ENCODE data around the gene KIFAP3. TPM values are rescaled to one million over a fixed set of nuclear protein-coding genes. Genes with fewer than 3 reads are reported as not detected.

KIFAP3 gene
- total RNA-seq, 1 experiment from 2014 or later: 2.3 TPM

DNA sequence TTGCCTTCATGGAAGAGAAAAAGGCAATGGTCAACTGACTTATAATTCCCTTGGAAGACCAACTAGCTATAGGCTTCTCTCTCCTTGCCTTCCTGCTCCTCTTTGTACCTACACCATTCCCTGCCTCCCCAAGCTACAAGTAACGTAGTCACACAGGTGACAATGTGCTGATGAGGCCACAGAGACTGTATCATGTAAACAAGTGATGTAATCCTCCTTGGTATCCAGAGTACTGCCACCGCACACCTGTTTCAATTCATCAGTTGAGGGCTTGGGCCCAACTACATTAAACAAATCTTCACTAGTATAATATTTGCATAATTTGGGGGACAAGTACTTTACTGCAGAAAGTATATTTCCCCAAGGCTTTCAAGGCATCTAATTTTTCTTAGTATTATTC, 104.4 kb downstream of the KIFAP3 start:
- DNase-seq (ENCODE audit: low spot score) (no peak), ATAC-seq (no peak)
- TF ChIP-seq, protein P1, sequence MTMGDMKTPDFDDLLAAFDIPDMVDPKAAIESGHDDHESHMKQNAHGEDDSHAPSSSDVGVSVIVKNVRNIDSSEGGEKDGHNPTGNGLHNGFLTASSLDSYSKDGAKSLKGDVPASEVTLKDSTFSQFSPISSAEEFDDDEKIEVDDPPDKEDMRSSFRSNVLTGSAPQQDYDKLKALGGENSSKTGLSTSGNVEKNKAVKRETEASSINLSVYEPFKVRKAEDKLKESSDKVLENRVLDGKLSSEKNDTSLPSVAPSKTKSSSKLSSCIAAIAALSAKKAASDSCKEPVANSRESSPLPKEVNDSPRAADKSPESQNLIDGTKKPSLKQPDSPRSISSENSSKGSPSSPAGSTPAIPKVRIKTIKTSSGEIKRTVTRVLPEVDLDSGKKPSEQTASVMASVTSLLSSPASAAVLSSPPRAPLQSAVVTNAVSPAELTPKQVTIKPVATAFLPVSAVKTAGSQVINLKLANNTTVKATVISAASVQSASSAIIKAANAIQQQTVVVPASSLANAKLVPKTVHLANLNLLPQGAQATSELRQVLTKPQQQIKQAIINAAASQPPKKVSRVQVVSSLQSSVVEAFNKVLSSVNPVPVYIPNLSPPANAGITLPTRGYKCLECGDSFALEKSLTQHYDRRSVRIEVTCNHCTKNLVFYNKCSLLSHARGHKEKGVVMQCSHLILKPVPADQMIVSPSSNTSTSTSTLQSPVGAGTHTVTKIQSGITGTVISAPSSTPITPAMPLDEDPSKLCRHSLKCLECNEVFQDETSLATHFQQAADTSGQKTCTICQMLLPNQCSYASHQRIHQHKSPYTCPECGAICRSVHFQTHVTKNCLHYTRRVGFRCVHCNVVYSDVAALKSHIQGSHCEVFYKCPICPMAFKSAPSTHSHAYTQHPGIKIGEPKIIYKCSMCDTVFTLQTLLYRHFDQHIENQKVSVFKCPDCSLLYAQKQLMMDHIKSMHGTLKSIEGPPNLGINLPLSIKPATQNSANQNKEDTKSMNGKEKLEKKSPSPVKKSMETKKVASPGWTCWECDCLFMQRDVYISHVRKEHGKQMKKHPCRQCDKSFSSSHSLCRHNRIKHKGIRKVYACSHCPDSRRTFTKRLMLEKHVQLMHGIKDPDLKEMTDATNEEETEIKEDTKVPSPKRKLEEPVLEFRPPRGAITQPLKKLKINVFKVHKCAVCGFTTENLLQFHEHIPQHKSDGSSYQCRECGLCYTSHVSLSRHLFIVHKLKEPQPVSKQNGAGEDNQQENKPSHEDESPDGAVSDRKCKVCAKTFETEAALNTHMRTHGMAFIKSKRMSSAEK (CRISPR knock-in tag; IDR thresholded peaks at IDR 0.05; ENCODE audit: borderline replicate concordance): no peak
- TF ChIP-seq, protein P2, sequence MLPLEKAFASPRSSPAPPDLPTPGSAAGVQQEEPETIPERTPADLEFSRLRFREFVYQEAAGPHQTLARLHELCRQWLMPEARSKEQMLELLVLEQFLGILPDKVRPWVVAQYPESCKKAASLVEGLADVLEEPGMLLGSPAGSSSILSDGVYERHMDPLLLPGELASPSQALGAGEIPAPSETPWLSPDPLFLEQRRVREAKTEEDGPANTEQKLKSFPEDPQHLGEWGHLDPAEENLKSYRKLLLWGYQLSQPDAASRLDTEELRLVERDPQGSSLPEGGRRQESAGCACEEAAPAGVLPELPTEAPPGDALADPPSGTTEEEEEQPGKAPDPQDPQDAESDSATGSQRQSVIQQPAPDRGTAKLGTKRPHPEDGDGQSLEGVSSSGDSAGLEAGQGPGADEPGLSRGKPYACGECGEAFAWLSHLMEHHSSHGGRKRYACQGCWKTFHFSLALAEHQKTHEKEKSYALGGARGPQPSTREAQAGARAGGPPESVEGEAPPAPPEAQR (CRISPR knock-in tag; IDR thresholded peaks at IDR 0.05): no peak
- TF ChIP-seq SMAD3 (CRISPR knock-in tag; IDR thresholded peaks at IDR 0.05; ENCODE audit: borderline replicate concordance) (no peak), OVOL2 (CRISPR knock-in tag; IDR thresholded peaks at IDR 0.05; ENCODE audit: borderline replicate concordance) (no peak), GRHL2 (CRISPR knock-in tag; IDR thresholded peaks at IDR 0.05; ENCODE audit: insufficient replicate concordance, severe bottlenecking) (no peak), NR3C1 (CRISPR knock-in tag; conservative IDR thresholded peaks at IDR 0.05; ENCODE audit: low read depth) (no peak), RORB (CRISPR knock-in tag; IDR thresholded peaks at IDR 0.05) (no peak), NR1H2 (CRISPR knock-in tag; IDR thresholded peaks at IDR 0.05) (no peak), GABPB1 (CRISPR knock-in tag; IDR thresholded peaks at IDR 0.05) (no peak), CREM (CRISPR knock-in tag; IDR thresholded peaks at IDR 0.05) (no peak), ESRRA (CRISPR knock-in tag; IDR thresholded peaks at IDR 0.05; ENCODE audit: borderline replicate concordance) (no peak), CREB1 (CRISPR knock-in tag; IDR thresholded peaks at IDR 0.05) (no peak), ZNF263 (CRISPR knock-in tag; IDR thresholded peaks at IDR 0.05; ENCODE audit: low read depth) (no peak), FOXK1 (CRISPR knock-in tag; IDR thresholded peaks at IDR 0.05) (no peak)
- TF ChIP-seq, protein P3, sequence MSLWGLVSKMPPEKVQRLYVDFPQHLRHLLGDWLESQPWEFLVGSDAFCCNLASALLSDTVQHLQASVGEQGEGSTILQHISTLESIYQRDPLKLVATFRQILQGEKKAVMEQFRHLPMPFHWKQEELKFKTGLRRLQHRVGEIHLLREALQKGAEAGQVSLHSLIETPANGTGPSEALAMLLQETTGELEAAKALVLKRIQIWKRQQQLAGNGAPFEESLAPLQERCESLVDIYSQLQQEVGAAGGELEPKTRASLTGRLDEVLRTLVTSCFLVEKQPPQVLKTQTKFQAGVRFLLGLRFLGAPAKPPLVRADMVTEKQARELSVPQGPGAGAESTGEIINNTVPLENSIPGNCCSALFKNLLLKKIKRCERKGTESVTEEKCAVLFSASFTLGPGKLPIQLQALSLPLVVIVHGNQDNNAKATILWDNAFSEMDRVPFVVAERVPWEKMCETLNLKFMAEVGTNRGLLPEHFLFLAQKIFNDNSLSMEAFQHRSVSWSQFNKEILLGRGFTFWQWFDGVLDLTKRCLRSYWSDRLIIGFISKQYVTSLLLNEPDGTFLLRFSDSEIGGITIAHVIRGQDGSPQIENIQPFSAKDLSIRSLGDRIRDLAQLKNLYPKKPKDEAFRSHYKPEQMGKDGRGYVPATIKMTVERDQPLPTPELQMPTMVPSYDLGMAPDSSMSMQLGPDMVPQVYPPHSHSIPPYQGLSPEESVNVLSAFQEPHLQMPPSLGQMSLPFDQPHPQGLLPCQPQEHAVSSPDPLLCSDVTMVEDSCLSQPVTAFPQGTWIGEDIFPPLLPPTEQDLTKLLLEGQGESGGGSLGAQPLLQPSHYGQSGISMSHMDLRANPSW (CRISPR knock-in tag; conservative IDR thresholded peaks at IDR 0.05; ENCODE audit: low read depth): no peak
- TF ChIP-seq, protein P4, sequence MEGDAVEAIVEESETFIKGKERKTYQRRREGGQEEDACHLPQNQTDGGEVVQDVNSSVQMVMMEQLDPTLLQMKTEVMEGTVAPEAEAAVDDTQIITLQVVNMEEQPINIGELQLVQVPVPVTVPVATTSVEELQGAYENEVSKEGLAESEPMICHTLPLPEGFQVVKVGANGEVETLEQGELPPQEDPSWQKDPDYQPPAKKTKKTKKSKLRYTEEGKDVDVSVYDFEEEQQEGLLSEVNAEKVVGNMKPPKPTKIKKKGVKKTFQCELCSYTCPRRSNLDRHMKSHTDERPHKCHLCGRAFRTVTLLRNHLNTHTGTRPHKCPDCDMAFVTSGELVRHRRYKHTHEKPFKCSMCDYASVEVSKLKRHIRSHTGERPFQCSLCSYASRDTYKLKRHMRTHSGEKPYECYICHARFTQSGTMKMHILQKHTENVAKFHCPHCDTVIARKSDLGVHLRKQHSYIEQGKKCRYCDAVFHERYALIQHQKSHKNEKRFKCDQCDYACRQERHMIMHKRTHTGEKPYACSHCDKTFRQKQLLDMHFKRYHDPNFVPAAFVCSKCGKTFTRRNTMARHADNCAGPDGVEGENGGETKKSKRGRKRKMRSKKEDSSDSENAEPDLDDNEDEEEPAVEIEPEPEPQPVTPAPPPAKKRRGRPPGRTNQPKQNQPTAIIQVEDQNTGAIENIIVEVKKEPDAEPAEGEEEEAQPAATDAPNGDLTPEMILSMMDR (IDR thresholded peaks at IDR 0.05): no peak
- TF ChIP-seq, protein P5, sequence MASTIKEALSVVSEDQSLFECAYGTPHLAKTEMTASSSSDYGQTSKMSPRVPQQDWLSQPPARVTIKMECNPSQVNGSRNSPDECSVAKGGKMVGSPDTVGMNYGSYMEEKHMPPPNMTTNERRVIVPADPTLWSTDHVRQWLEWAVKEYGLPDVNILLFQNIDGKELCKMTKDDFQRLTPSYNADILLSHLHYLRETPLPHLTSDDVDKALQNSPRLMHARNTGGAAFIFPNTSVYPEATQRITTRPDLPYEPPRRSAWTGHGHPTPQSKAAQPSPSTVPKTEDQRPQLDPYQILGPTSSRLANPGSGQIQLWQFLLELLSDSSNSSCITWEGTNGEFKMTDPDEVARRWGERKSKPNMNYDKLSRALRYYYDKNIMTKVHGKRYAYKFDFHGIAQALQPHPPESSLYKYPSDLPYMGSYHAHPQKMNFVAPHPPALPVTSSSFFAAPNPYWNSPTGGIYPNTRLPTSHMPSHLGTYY (CRISPR knock-in tag; IDR thresholded peaks at IDR 0.05): no peak
- TF ChIP-seq, protein P6, sequence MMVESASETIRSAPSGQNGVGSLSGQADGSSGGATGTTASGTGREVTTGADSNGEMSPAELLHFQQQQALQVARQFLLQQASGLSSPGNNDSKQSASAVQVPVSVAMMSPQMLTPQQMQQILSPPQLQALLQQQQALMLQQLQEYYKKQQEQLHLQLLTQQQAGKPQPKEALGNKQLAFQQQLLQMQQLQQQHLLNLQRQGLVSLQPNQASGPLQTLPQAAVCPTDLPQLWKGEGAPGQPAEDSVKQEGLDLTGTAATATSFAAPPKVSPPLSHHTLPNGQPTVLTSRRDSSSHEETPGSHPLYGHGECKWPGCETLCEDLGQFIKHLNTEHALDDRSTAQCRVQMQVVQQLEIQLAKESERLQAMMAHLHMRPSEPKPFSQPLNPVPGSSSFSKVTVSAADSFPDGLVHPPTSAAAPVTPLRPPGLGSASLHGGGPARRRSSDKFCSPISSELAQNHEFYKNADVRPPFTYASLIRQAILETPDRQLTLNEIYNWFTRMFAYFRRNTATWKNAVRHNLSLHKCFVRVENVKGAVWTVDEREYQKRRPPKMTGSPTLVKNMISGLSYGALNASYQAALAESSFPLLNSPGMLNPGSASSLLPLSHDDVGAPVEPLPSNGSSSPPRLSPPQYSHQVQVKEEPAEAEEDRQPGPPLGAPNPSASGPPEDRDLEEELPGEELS (CRISPR knock-in tag; IDR thresholded peaks at IDR 0.05): no peak
- Mint-ChIP-seq H3K9me3 (no peaks in the 10 kb centered on the region), H3K4me1 (no peaks in the 10 kb centered on the region), H3K27me3 (ENCODE audit: low read depth) (no peaks in the 10 kb centered on the region), H3K4me3 (no peak overlapping the region), H3K36me3 (no peaks in the 10 kb centered on the region), H3K27ac (no peak overlapping the region)
- POLR2A ChIA-PET: no interaction called here
- CTCF ChIA-PET: no interaction called here

Measured in WTC11 (cell line).